HG03432 (cell line): ENCODE measurements around the gene MILR1.
A peak's percentile ranks its signal among the peaks of the same experiment; 100 is the strongest.
"Not testable (repeated sequence)": the region's sequence is repeated elsewhere in the genome, so short reads cannot be mapped to it uniquely, and the experiment has no call there.

ENCODE experiments used
- ATAC-seq: cut with Tn5 transposase; IDR thresholded peaks from one replicate; pipeline ENCODE4 v1.9.1; 2021; ENCODE audit warnings: mild to moderate bottlenecking, moderate library complexity; ENCODE audit not compliant: unreplicated experiment

Gene MILR1

GRCh38 chr17:64448665-64449512 lies at the start of gene MILR1:
Gene MILR1, plus strand, starts transcription at chr17:64449115. Its CDS starts 54 bp downstream, at chr17:64449169.
- no peak for ATAC-seq

GRCh38 chr17:64399767-64400156 lies 49.2 kb upstream of the MILR1 start:
- no peak for ATAC-seq

- ATAC-seq, result no peak
Measured at GRCh38 chr17:64400642-64401041, 48.3 kb upstream of the MILR1 start.

- no peak for ATAC-seq
Measured at GRCh38 chr17:64401244-64401860, 47.6 kb upstream of the MILR1 start.

- no peak for ATAC-seq
Measured at GRCh38 chr17:64401941-64402340, 47.0 kb upstream of the MILR1 start.

GRCh38 chr17:64402469-64402868 lies 46.4 kb upstream of the MILR1 start:
- ATAC-seq, result no peak

GRCh38 chr17:64403881-64404460 lies 44.9 kb upstream of the MILR1 start:
- ATAC-seq, result peak; percentile 42

- no peak for ATAC-seq
Measured at GRCh38 chr17:64406321-64407200, 42.4 kb upstream of the MILR1 start.

- ATAC-seq, result no peak
Measured at GRCh38 chr17:64410750-64411490, 38.0 kb upstream of the MILR1 start.

GRCh38 chr17:64411999-64412771 lies 36.7 kb upstream of the MILR1 start:
- ATAC-seq, result no peak

- ATAC-seq, result no peak
Measured at GRCh38 chr17:64412944-64413381, 36.0 kb upstream of the MILR1 start.

- peak; percentile 60 for ATAC-seq
Measured at GRCh38 chr17:64413513-64413912, 35.4 kb upstream of the MILR1 start.

GRCh38 chr17:64418506-64419339 lies 30.2 kb upstream of the MILR1 start:
- no peak for ATAC-seq

- no peak for ATAC-seq
Measured at GRCh38 chr17:64420143-64420670, 28.7 kb upstream of the MILR1 start.

- ATAC-seq, result not testable (repeated sequence)
Measured at GRCh38 chr17:64422121-64422520, 26.8 kb upstream of the MILR1 start.

- no peak for ATAC-seq
Measured at GRCh38 chr17:64423881-64424280, 25.0 kb upstream of the MILR1 start.

GRCh38 chr17:64424324-64424849 lies 24.5 kb upstream of the MILR1 start:
- no peak for ATAC-seq

- no peak for ATAC-seq
Measured at GRCh38 chr17:64425191-64425590, 23.7 kb upstream of the MILR1 start.
